HG03354 (cell line): ENCODE results near the gene IL17C.

ENCODE experiments used
- ATAC-seq: cut with Tn5 transposase; IDR thresholded peaks from one replicate; pipeline ENCODE4 v1.9.1; 2021; ENCODE audit warnings: mild to moderate bottlenecking; ENCODE audit not compliant: unreplicated experiment, poor library complexity, severe bottlenecking

Gene IL17C

DNA sequence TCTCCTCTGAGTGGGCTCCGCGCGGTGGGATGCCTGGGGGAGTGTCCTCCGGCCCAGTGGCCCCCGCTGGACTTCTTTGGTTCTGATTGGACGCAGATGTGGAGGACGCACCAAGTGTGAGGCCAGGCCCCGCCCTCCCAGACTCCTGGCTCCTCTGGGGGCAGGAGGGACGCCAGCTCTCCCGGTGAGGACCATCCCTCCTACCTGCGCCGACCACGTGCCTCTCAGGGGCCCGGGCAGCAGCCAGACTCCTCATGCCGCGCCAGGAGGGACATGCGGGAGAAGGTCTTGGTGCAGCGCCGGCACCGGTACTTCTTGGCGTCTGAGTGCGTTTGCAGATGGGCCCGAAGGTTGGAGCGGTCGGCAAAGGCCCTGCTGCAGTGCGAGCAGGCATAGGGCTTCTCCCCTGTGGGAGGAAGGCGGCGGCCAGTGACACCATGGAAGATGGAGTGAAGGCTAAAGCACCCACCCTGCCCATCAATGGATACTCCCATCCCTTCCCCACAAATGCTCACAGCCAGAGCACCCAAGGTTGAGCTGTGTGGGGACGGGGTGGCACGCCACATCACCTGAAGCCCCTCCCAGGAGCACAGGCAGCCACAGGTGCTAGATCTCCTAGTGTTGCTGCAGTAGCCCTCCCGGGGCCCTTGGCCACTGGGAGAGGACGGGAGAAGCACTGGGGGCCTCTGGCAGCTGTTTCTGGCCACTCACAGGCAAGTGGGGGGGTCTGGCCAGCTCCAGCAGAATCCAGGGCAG, 40.0 kb downstream of the IL17C start:
- ATAC-seq = no peak

DNA sequence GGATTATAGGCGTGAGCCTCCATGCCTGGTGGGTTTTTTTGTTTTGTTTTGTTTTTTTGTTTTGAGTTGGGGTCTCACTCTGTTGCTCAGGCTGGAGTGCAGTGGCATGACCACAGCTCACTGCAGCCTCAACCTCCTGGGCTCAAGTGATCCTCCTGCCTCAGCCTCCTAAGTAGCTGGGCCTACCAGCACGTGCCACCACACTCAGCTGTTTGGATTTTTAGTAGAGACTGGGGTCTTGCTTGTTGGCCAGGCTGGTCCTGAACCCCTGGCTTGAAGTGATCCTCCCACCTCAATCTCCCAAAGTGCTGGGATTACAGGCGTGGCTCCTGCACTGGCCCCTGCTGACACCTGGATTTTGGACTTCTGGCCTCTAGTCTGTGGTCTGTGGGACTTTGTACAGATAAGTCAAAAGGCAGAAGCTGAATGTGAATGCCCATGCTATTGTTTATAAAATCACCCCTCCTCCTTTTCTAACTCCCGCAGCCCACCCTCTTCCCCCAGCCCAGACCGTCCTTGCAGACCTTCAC, 42.2 kb downstream of the IL17C start:
- no peak for ATAC-seq

DNA sequence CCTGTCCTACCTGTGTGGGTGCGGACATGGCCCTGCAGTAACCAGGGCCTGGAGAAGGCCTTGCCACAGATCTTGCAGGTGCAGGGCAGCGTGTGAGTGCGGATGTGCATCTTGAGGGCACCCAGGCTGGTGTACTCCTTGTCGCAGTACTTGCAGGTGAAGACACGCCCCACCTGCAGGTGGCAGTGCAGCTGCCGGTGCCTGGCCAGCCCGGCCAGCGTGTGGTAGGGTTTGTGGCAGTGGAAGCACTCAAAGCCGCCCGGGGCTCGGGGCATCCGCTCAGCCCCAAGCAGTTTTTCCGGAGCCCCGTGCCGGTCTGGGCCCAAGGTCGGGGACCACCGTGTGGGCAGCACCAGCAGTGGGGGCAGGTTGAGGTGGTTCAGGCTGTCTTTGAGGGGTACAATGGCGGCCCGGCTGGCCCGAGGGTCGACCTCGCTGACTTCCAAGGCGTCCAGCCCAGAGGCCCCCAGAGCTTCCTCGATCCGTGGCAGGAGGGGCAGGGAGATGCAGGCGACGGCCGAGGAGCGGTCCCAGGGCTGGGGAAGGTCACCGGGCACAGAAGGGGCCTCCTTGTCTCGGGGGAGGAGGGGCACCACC, 42.8 kb downstream of the IL17C start:
- peak; percentile 13 for ATAC-seq

DNA sequence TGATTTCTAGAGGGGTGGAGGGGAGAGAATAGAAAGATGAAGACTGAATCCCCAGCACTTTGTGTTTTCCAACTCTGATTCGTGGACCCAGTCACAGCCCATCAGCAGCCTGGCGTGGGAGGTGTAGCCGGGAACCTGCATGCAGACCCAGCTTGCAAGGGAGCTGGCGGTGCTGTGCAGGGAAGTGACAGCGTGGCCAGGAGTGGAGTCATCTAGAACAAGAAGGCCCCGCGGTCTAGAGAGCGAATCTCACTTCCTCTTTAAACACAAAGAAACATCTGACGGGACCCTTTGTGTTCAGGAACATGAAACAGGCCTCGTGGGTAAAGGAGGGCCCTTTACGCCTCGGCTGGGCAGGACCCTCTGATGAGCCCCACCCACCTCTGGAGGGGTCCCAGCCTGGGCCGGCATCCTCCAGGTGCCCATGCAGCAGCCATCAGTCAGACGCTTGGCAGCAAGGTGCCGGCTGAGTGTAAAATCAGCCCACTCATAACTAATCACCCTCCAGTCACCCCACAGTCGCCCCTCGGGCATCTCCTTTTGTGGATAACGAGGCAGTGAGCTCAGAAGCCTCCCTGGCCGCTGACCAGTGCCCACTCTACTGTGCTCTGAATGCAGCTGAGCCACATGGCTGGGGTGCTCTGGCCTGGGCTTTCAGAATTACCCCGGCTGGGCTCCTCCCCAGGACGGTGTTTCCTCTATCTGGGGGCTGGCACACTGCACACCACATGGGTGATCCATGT, 43.5 kb downstream of the IL17C start:
- ATAC-seq = peak; percentile 79

DNA sequence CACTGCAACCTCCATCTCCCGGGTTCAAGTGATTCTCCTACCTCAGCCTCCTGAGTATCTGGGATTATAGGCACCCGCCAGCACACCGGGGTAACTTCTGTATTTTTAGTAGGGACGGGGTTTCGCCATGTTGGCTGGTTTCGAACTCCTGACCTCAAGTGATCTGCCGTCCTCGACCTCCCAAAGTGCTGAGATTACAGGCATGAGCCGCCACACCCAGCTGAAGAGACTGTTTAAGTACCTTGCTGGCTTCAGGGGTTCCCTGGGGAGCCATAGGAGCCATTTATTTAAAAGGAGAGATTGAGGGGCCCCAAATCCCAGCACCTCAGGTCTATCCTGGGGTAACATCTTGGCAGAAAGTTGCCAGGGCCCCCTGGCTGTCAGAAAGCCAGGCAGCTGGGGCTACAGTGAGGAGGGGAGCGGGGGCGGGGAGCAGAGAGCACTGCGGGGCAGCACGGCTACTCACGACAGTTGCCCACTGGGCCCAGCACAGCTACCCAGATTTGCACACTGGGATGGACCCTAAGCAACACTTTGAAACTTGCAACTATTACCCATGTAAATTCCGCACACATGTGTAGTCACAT, 46.3 kb downstream of the IL17C start:
- ATAC-seq = no peak

DNA sequence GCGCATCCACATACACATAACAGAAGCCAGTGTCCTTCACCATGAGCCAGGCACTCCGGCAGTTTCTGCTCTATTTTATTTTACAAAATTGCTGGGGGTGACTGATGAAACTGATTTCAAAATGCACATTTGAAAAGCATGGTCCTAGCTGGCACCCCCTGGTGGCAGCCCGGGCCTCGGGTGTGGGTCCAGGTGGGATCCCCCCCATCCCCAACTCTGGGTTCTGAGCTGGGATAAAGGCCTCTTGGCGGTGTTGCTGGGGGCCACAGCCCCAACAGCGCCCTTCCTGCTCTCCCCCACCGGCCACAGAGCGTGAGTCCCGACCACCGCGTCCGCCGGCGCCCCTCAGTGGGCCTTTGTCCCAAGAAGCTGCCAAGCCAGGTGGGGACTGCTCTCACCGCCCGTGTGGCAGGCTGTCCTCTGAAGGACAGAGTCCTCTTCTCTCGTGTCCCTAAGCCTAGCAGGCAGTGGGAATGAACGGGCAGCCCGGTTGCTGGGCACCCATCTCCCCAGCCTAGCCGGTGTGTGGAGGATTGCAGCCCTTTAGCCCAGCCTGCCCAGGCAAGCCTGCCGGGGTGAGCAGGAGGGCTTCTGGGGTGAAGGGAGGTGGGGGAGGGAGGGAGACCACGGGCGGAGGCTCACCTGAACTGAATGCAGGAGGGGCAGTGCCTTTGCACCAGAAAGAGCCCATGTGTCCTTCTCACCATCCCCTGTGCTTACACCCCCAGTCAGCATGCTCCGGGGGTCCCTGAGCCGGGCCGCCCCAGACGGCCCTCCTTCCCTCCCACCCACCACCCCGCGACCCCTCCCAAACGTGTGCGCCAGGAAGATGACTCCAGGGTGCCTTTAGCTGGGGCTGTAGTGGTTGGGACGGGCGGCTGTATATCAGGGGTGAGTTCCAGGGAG, 47.0 kb downstream of the IL17C start:
- no peak for ATAC-seq

DNA sequence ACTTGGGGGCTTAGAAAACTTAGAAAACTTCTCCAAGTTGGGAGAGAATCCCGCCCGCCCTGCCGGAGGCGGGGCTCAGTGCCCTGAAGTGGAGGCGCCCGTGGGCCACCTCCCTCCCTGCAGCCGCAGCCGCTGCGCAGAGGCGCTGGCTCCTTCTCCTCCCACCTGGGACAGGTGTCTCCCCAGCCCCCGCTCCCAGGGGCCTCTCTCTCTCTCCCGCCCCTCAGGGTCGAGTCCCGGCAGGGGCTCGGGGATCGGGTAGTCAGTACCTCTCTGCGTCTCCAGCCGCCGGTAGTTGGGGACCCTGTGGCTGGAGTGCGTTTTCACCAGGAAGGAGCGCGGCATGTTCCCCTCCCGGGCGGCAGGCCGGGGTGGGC, 47.7 kb downstream of the IL17C start:
- peak; percentile 3 for ATAC-seq

DNA sequence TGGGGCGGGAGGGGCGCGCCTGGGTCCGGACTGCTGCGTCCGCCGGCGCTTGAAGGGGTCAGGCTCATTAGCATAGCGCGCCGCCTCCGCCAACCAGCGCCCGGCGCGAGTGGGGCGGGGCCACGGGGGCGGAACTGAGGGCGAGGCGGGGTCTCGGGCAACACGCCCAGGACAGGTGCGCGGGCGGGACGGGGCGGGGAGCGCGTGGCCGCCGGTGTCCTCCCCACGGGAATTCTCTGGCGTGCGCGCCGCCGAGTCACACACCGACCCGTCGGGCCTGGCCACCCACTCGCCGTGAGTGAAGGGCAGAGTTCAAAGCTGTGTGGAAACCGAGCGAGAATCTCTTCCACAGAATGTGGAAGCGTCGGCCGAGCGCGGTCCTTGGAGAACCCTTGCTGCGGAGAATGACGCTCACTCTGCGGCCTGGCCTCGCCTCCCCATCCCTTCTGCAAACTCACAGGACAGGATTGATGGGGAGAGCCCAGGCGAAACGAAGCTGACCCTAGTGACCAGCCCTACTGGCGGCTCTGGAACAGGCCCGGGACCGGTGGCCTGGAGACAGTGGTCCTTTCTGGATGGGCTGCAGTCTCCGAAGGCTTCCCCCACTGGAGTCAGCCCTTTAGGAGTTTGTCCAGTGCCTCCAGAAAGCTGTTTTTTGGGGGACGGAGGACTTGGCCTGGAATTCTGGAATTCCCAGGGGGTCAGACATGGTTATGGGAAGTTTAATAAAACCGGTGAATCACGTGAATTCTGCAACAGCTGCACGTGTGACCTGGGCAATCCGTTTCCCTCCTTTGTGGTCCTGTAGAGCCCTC, 48.3 kb downstream of the IL17C start, which contains the start of gene SNAI3:
Gene SNAI3 (minus strand): TSS at position 69 of the 815 bp plus-strand sequence. CDS start 101 bp downstream, outside the sequence.
- peak; percentile 77 for ATAC-seq

DNA sequence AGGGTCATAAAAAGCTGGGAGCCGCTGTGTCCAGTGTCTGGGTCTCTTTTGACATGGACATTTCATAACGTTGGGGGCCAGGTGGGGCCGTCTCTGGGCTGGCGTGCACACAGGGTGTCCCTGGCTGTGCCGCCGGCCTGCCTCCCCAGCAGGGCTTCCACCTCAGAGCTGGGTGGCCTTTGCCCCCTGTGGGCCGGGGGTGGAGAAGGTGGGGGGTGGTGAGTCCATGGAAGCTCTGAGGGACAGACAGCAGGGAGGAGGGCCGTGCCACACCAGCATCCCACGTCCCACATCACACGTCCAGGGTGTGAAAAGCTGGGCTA, 48.8 kb downstream of the IL17C start:
- ATAC-seq = no peak

DNA sequence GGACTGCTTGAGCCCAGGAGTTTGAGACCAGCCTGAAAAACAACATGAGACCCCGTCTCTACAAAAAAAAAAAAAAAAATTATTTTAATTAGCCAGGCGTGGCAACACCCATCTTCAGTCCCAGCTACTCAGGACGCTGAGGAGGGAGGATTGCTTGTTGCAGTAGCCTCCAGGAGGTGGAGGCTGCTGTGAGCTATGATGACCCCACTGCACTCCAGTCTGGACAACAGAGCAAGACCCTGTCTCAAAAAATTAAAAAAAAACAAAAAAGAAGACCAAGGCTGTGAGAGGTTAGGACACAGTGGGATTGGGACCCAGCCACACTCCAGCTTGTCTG, 49.3 kb downstream of the IL17C start:
- ATAC-seq = no peak

DNA sequence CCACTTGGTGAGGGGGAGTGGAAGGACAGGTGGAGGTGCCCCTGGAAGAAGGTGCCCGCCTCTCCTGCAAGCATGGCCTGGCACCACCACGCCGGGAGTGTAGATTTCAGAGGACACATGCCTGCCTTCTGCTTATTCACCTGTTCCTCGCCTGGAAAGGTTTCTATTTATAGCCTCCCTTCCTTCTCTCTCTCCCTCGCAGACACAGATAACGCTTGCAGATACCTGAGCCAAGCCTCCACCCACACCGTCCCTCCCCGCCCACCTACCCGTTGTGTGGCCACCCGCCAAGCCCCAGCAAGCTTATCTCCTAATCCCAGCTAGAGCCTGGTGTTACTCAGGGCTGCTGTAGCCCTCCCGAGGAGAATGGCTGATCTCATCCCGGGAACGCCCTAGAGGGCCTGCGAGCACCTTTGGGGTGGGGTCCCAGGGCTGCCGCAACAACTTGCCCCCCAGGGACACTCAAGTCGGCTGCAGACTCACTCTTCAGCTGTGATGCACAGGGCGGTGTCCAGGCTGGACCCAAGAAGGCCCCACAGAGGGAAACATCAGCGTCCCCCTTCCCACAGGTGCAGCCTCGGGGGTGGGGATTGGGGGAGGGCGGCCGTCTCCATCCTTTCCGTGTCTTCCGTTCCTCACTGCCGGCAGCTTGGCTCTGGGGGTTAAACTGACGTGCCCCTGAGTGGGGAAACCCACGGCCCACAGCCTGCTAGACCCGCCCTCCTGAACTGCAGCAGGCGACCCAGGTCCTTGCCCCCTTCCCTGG, 49.8 kb downstream of the IL17C start:
- ATAC-seq = no peak
